Stimulated activated CD4-positive, alpha-beta T cell treated with anti-CD3 and anti-CD28 coated beads, Interleukin-4, amount 100 ng/mL, for 48 hours (primary cell): Measurements from ENCODE around the gene CYP17A1.
"Not testable (repeated sequence)": the region's sequence is repeated elsewhere in the genome, so short reads cannot be mapped to it uniquely, and the experiment has no call there.

Experiments used
- DNase-seq, 2 donors: peaks; one replicate each; pipeline ENCODE4 v3.0.0-alpha.2; 2020; ENCODE audit warnings: low read depth in 2 of 2

The CYP17A1 gene

GRCh38 chr10:102837230-102837721, at the start of gene CYP17A1:
TSS of gene CYP17A1 (minus strand) at chr10:102837413. CDS start at chr10:102837361, 52 bp downstream.
- DNase-seq: no peak

GRCh38 chr10:102880256-102880655, 43.0 kb upstream of the CYP17A1 start:
- no peak for DNase-seq

GRCh38 chr10:102878629-102879028, 41.4 kb upstream of the CYP17A1 start:
- no peak for DNase-seq

GRCh38 chr10:102876747-102877153, 39.5 kb upstream of the CYP17A1 start:
- no peak for DNase-seq

GRCh38 chr10:102872163-102872562, 35.0 kb upstream of the CYP17A1 start:
- no peak for DNase-seq

GRCh38 chr10:102870221-102870620, 33.0 kb upstream of the CYP17A1 start:
- no peak for DNase-seq

GRCh38 chr10:102869258-102870198, 32.3 kb upstream of the CYP17A1 start, which contains the start of gene AS3MT:
TSS of gene AS3MT (plus strand) at chr10:102869470. CDS start at chr10:102869593, 123 bp downstream.
- DNase-seq: peak; percentile 5 to 13

GRCh38 chr10:102868911-102869257, 31.7 kb upstream of the CYP17A1 start:
- DNase-seq: no peak

- DNase-seq: no peak
These were observed 28.4 kb upstream of the CYP17A1 start for GRCh38 chr10:102865620-102866019.

- no peak for DNase-seq
These were observed 26.4 kb upstream of the CYP17A1 start for GRCh38 chr10:102863660-102864059.

- no peak for DNase-seq
These were observed 22.7 kb upstream of the CYP17A1 start for GRCh38 chr10:102859911-102860310.

- no peak for DNase-seq
These were observed 19.7 kb upstream of the CYP17A1 start for GRCh38 chr10:102856758-102857424.

- DNase-seq: not testable (repeated sequence)
These were observed 18.7 kb upstream of the CYP17A1 start for GRCh38 chr10:102855731-102856436.

GRCh38 chr10:102853237-102853636, 16.0 kb upstream of the CYP17A1 start:
- DNase-seq: not testable (repeated sequence)

GRCh38 chr10:102850025-102850518, 12.9 kb upstream of the CYP17A1 start:
- no peak for DNase-seq

- DNase-seq: no peak
These were observed 8.2 kb upstream of the CYP17A1 start for GRCh38 chr10:102845352-102845902.

- not testable (repeated sequence) for DNase-seq
These were observed 7.1 kb upstream of the CYP17A1 start for GRCh38 chr10:102844190-102844776.

GRCh38 chr10:102843139-102843538, 5.9 kb upstream of the CYP17A1 start:
- DNase-seq: not testable (repeated sequence)

- DNase-seq: no peak
These were observed 4.7 kb upstream of the CYP17A1 start for GRCh38 chr10:102841827-102842345.

- not testable (repeated sequence) for DNase-seq
These were observed 1.2 kb upstream of the CYP17A1 start for GRCh38 chr10:102838276-102838927.
